IMR-90 (cell line): ENCODE measurements around the gene NMNAT1. TPM values are rescaled to one million over a fixed set of nuclear protein-coding genes. Genes with fewer than 3 reads are reported as not detected.

Source experiments
- ATAC-seq: fragments of 200-7000 bp; cut with Tn5 transposase; 2 replicates; pipeline ENCODE4 v1.9.1; 2020; ENCODE audit warnings: low read depth, mild to moderate bottlenecking, moderate library complexity
- BruUV-seq: library from RNA; stranded (reverse); fragments of 400-500 nt; replicated peaks from 2 replicates; lab custom pipeline; 2021; lab: Mats Ljungman, UMichigan
- CTCF ChIA-PET: fragments of 300-600 bp; formaldehyde crosslinking; extraction: SDS; loops from one replicate; lab custom pipeline; 2021; ENCODE audit warnings: antibody characterized with exemption; lab: Yijun Ruan, JAX
- POLR2A ChIA-PET: fragments of 300-600 bp; sonication (Branson Sonifier 250); formaldehyde crosslinking; loops from one replicate; lab custom pipeline; 2022; ENCODE audit warnings: antibody characterized with exemption; ENCODE audit not compliant: unreplicated experiment; lab: Charles Lee
- DNase-seq: peaks from one replicate; pipeline ENCODE4 v3.0.0; 2013
- H2AFZ ChIP-seq: replicated peaks from 2 replicates; pipeline ENCODE3; 2013; ENCODE audit warnings: low read length, mild to moderate bottlenecking; ENCODE audit not compliant: poor library complexity
- H2AK5ac ChIP-seq: 2 replicates; pipeline ENCODE4 v1.6.1; 2013; ENCODE audit warnings: low read depth, low read length, inconsistent platforms
- H2AK9ac ChIP-seq: replicated peaks from 2 replicates; pipeline ENCODE3; 2013; ENCODE audit warnings: mild to moderate bottlenecking, low read depth, low read length, moderate library complexity; ENCODE audit not compliant: poor library complexity
- H2BK120ac ChIP-seq: 2 replicates; pipeline ENCODE4 v1.6.1; 2013; ENCODE audit warnings: low read depth, low read length, inconsistent platforms
- H2BK15ac ChIP-seq: 3 replicates; pipeline ENCODE4 v1.6.1; 2013; ENCODE audit warnings: low read depth, low read length, inconsistent platforms
- H2BK20ac ChIP-seq: 2 replicates; pipeline ENCODE4 v1.6.1; 2013; ENCODE audit warnings: low read depth, mild to moderate bottlenecking, inconsistent platforms, low read length, moderate library complexity
- H2BK5ac ChIP-seq: 2 replicates; pipeline ENCODE4 v1.6.1; 2013; ENCODE audit warnings: mild to moderate bottlenecking, low read depth, low read length, inconsistent platforms; ENCODE audit not compliant: poor library complexity, severe bottlenecking
- H3K14ac ChIP-seq: replicated peaks from 2 replicates; pipeline ENCODE4 v1.6.1; 2013; ENCODE audit warnings: low read depth, low read length, inconsistent platforms
- H3K18ac ChIP-seq: 2 replicates; pipeline ENCODE4 v1.6.1; 2013; ENCODE audit warnings: low read depth, low read length, control low read depth
- H3K23ac ChIP-seq: 2 replicates; pipeline ENCODE4 v1.6.1; 2013; ENCODE audit warnings: low read depth, low read length, inconsistent platforms
- H3K27ac ChIP-seq: 2 replicates; pipeline ENCODE4 v1.5.1; 2013; ENCODE audit warnings: mild to moderate bottlenecking, control low read depth, low read length; ENCODE audit not compliant: insufficient read depth
- H3K27me3 ChIP-seq: 2 replicates; pipeline ENCODE4 v1.6.1; 2013; ENCODE audit warnings: low read length; ENCODE audit not compliant: control insufficient read depth, insufficient read depth
- H3K36me3 ChIP-seq: 2 replicates; pipeline ENCODE4 v1.6.1; 2013; ENCODE audit warnings: low read length, mixed read lengths; ENCODE audit not compliant: control insufficient read depth, insufficient read depth
- H3K4ac ChIP-seq: 2 replicates; pipeline ENCODE4 v1.6.1; 2013; ENCODE audit warnings: low read depth, low read length, inconsistent platforms
- H3K4me1 ChIP-seq: 2 replicates; pipeline ENCODE4 v1.6.1; 2013; ENCODE audit warnings: low read length, mixed read lengths; ENCODE audit not compliant: control insufficient read depth, insufficient read depth
- H3K4me2 ChIP-seq: 2 replicates; pipeline ENCODE4 v1.6.1; 2013; ENCODE audit warnings: low read depth, mild to moderate bottlenecking, control low read depth, low read length, moderate library complexity
- H3K4me3 ChIP-seq: 2 replicates; pipeline ENCODE4 v1.5.1; 2013; ENCODE audit warnings: low read depth, mild to moderate bottlenecking, control low read depth, low read length, moderate library complexity; ENCODE audit not compliant: insufficient read depth
- H3K56ac ChIP-seq: 2 replicates; pipeline ENCODE4 v1.6.1; 2013; ENCODE audit warnings: low read length, inconsistent platforms; ENCODE audit not compliant: insufficient read depth; ENCODE audit errors: extremely low read depth
- H3K79me1 ChIP-seq, 2 experiments: 2 replicates each; pipeline ENCODE4 v1.6.1; 2013; ENCODE audit warnings: low read length in 2 of 2, inconsistent platforms in 1 of 2, low read depth in 1 of 2
- H3K9ac ChIP-seq: 2 replicates; pipeline ENCODE4 v1.6.1; 2013; ENCODE audit warnings: low read depth, low read length, control low read depth
- H3K9me1 ChIP-seq: 2 replicates; pipeline ENCODE4 v1.6.1; 2013; ENCODE audit warnings: low read length, inconsistent platforms; ENCODE audit not compliant: insufficient read depth
- H3K9me3 ChIP-seq: 2 replicates; pipeline ENCODE4 v1.6.1; 2013; ENCODE audit warnings: low read length; ENCODE audit not compliant: control insufficient read depth, insufficient read depth
- H4K20me1 ChIP-seq: 2 replicates; pipeline ENCODE4 v1.6.1; 2013; ENCODE audit warnings: low read length, inconsistent platforms; ENCODE audit not compliant: insufficient read depth
- H4K5ac ChIP-seq: 2 replicates; pipeline ENCODE4 v1.6.1; 2013; ENCODE audit warnings: mild to moderate bottlenecking, low read depth, low read length, control low read depth
- H4K8ac ChIP-seq, 2 experiments: 2 replicates each; pipeline ENCODE4 v1.6.1; 2013; ENCODE audit warnings: low read depth in 2 of 2, low read length in 2 of 2, control low read depth in 1 of 2, inconsistent platforms in 1 of 2
- H4K91ac ChIP-seq: 2 replicates; pipeline ENCODE4 v1.6.1; 2013; ENCODE audit warnings: low read depth, low read length, inconsistent platforms; ENCODE audit not compliant: insufficient read depth
- BHLHE40 ChIP-seq: fragments of 150-350 bp; IDR thresholded peaks from 2 replicates; pipeline ENCODE4 v1.6.1; 2016; ENCODE audit warnings: mild to moderate bottlenecking, low read depth, low read length
- CEBPB ChIP-seq: IDR thresholded peaks from 2 replicates; pipeline ENCODE4 v1.6.1; 2012; ENCODE audit warnings: low read depth, low read length, improper control_type of control experiment
- CHD1 ChIP-seq: IDR thresholded peaks from 2 replicates; pipeline ENCODE4 v1.6.1; 2012; ENCODE audit warnings: low read depth, low read length, improper control_type of control experiment
- MAFK ChIP-seq: IDR thresholded peaks from 2 replicates; pipeline ENCODE4 v1.6.1; 2012; ENCODE audit warnings: low read depth, low read length, improper control_type of control experiment
- MXI1 ChIP-seq: IDR thresholded peaks from 2 replicates; pipeline ENCODE4 v1.6.1; 2012; ENCODE audit warnings: low read depth, mild to moderate bottlenecking, low read length, moderate library complexity, borderline replicate concordance
- NFE2L2 ChIP-seq: fragments of 150-350 bp; IDR thresholded peaks from 2 replicates; pipeline ENCODE4 v1.6.1; 2016; ENCODE audit warnings: low read depth, mild to moderate bottlenecking, low read length
- POLR2A ChIP-seq: IDR thresholded peaks from 2 replicates; pipeline ENCODE4 v1.6.1; 2012; ENCODE audit warnings: mild to moderate bottlenecking, low read depth, low read length
- RAD21 ChIP-seq: IDR thresholded peaks from 2 replicates; pipeline ENCODE4 v1.6.1; 2012; ENCODE audit warnings: low read length, improper control_type of control experiment
- RCOR1 ChIP-seq: IDR thresholded peaks from 2 replicates; pipeline ENCODE4 v1.6.1; 2012; ENCODE audit warnings: mild to moderate bottlenecking, low read length, improper control_type of control experiment; ENCODE audit not compliant: insufficient replicate concordance
- RFX5 ChIP-seq: IDR thresholded peaks from 2 replicates; pipeline ENCODE4 v1.8.0; 2012; ENCODE audit warnings: low read depth, mild to moderate bottlenecking, low read length, moderate library complexity
- SMC3 ChIP-seq: fragments of 150-350 bp; IDR thresholded peaks from 2 replicates; pipeline ENCODE4 v1.6.1; 2016; ENCODE audit warnings: low read depth, mild to moderate bottlenecking, antibody characterized with exemption, low read length, moderate library complexity
- WGBS, 2 experiments: methylation state at CpG; one replicate each; pipeline versions ENCODE4 v1.1.5 to v1.1.7; 2013; ENCODE audit warnings: missing lambda C conversion rate in 2 of 2; ENCODE audit not compliant: insufficient read length in 1 of 2; ENCODE audit errors: extremely low coverage in 2 of 2; 5-methylcytosine and 5-hydroxymethylcytosine counted together
- dilution Hi-C: fragments of 300-500 bp; cut with HindIII; formaldehyde crosslinking; loops from one replicate; pipeline ENCODE4 v1.14.3; 2018; ENCODE audit warnings: low sequenced_read_pairs; ENCODE audit not compliant: unreplicated experiment
- in situ Hi-C: fragments of 300-500 bp; cut with MboI; formaldehyde crosslinking; loops from 3 replicates; pipeline ENCODE4 v1.14.3; 2019; ENCODE audit warnings: low sequenced_read_pairs, inconsistent platforms, mixed read lengths
- intact Hi-C: fragments of 100-400 bp; cut with micrococcal nuclease; formaldehyde crosslinking; loops from 2 replicates; pipeline ENCODE4 v1.10.0; 2022
- polyA plus RNA-seq, 3 experiments: library from polyadenylated mRNA; depleted of rRNA; stranded (reverse); fragments of >200 nt; gene quantifications; 2 replicates each; pipeline ENCODE4 v1.2.3, GENCODE V29; 2012; ENCODE audit warnings: low replicate concordance in 1 of 3
- total RNA-seq: library from RNA; depleted of rRNA; stranded (reverse); fragments of >200 nt; gene quantifications from 2 replicates; pipeline ENCODE4 v1.2.3, GENCODE V29; 2012
- TF ChIP-seq, protein P1 (sequence below): conservative IDR thresholded peaks from 2 replicates; pipeline ENCODE4 v1.5.1; 2012; ENCODE audit warnings: mild to moderate bottlenecking, low read depth, low read length, improper control_type of control experiment

The NMNAT1 gene
- total and polyA plus RNA-seq, 2 of the 4 experiments (the other 2 are of a cell fraction), result 9.1 to 11.7 TPM

DNA sequence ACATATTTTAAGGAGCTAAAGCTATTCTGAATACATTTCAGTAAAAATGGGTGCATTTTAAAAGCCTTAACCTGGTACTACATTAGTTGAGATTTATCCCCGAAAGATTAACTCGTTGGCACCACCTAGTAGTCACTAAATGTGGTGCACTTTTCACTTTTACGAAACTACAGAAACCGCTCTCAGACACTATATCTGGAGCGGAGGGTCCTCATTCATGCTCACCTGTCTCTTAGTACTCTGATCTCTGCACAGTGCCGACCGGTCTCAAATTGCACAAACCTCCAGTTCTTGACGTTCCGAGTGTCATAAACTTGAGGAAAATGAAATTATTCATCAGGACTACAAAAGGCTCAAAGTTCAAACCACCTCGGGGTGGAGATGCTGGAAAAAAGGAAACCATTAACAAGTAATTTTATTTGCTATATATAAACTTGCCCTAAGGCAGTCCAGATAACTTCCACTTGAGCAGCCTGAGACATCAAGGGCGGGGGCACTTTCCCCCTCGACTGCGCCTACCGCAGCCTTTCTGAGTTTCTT is 806 bp upstream of the NMNAT1 start:
- Histone ChIP-seq H3K36me3 (no peaks in the 10 kb centered on the region), H2BK120ac (peak overlapping the region; percentile 70; the same call in 1 of the 2 replicates), H4K5ac (peak overlapping the region; percentile 90), H3K79me1 (peaks cover 15 to 50% of the 10 kb centered on the region in 2 experiments), H3K9ac (peak overlapping the region; percentile 84), H3K14ac (peak overlapping the region; percentile 54), H2BK20ac (no peak overlapping the region), H4K91ac (peak overlapping the region; percentile 72), H3K27ac (peak overlapping the region; percentile 79), H3K4me1 (no peaks in the 10 kb centered on the region), H2AK5ac (peak overlapping the region; percentile 40; the same call in 1 of the 2 replicates), H2BK5ac (peak overlapping the region; percentile 69), H3K18ac (peak overlapping the region; percentile 34), H3K4ac (peak overlapping the region; percentile 88), H3K56ac (peak overlapping the region; percentile 75), H3K9me1 (no peaks in the 10 kb centered on the region), H3K4me3 (peak overlapping the region; percentile 85), H4K8ac (peak overlapping the region; percentile 94 to 95), H2AFZ (peak overlapping the region; percentile 97), H4K20me1 (no peaks in the 10 kb centered on the region), H3K9me3 (no peaks in the 10 kb centered on the region), H3K27me3 (no peaks in the 10 kb centered on the region), H3K23ac (peak overlapping the region; percentile 15; the same call in 1 of the 2 replicates), H3K4me2 (peak overlapping the region; percentile 97), H2AK9ac (peak overlapping the region; percentile 19), H2BK15ac (peak overlapping the region; percentile 16; the same call in 1 of the 3 replicates)
- BruUV-seq, result no TSS peak
- TF ChIP-seq SMC3, result peak; percentile 81
- TF ChIP-seq, protein P1, sequence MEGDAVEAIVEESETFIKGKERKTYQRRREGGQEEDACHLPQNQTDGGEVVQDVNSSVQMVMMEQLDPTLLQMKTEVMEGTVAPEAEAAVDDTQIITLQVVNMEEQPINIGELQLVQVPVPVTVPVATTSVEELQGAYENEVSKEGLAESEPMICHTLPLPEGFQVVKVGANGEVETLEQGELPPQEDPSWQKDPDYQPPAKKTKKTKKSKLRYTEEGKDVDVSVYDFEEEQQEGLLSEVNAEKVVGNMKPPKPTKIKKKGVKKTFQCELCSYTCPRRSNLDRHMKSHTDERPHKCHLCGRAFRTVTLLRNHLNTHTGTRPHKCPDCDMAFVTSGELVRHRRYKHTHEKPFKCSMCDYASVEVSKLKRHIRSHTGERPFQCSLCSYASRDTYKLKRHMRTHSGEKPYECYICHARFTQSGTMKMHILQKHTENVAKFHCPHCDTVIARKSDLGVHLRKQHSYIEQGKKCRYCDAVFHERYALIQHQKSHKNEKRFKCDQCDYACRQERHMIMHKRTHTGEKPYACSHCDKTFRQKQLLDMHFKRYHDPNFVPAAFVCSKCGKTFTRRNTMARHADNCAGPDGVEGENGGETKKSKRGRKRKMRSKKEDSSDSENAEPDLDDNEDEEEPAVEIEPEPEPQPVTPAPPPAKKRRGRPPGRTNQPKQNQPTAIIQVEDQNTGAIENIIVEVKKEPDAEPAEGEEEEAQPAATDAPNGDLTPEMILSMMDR, result peak; percentile 72
- TF ChIP-seq RCOR1, result no peak
- TF ChIP-seq RAD21, result peak; percentile 69
- no peak for TF ChIP-seq NFE2L2
- no peak for TF ChIP-seq RFX5
- TF ChIP-seq POLR2A, result no peak
- TF ChIP-seq CHD1, result no peak
- TF ChIP-seq CEBPB, result no peak
- TF ChIP-seq BHLHE40, result no peak
- no peak for TF ChIP-seq MAFK
- TF ChIP-seq MXI1, result no peak
- CTCF ChIA-PET, result interaction anchor here (0.6 to 1.6 kb wide), 6 partner anchors 10 to 245 kb away, joined by 3 to 7 read pairs (median 4); no protein-coding TSS in a partner anchor
- in situ Hi-C loops, result loop anchor here (5.0 kb wide), 1 partner anchor 70 kb away; no protein-coding TSS in a partner anchor
- peak; percentile 58 for ATAC-seq
- WGBS, 2 experiments, result 2% methylated on average over 8 of the region's 14 CpGs; no CpG with 5 or more reads in 1 of the 2 experiments
- dilution Hi-C loops, result no loop called here
- DNase-seq, result peak; percentile 72
- POLR2A ChIA-PET, result interaction anchor here (0.6 to 1.0 kb wide), 2 partner anchors 69 to 190 kb away, joined by 3 read pairs; no protein-coding TSS in a partner anchor
- intact Hi-C loops, result loop anchor here (1.0 to 5.0 kb wide), 4 partner anchors 32 to 486 kb away; partner anchors contain the start of genes CTNNBIP1 and KIF1B
